Astrocyte of the cerebellum (primary cell): Measurements from ENCODE around the gene NEDD4.
"Not testable (repeated sequence)": the region's sequence is repeated elsewhere in the genome, so short reads cannot be mapped to it uniquely, and the experiment has no call there.

Experiments
- DNase-seq: peaks from one replicate; pipeline ENCODE4 v3.0.0-alpha.2; 2011; ENCODE audit warnings: low read depth
- H3K4me3 ChIP-seq: 2 replicates; pipeline ENCODE4 v1.5.1; 2011; ENCODE audit warnings: mild to moderate bottlenecking, low read depth, low read length, moderate library complexity
- CTCF ChIP-seq: IDR thresholded peaks from 2 replicates; pipeline ENCODE4 v1.5.1; 2012; ENCODE audit warnings: low read length, low read depth, moderate library complexity, mild to moderate bottlenecking; ENCODE audit errors: missing control alignments
- in situ Hi-C: cut with HindIII; loops from 2 replicates; pipeline ENCODE4 v1.10.0; 2017; ENCODE audit warnings: low sequenced_read_pairs

Gene NEDD4

GRCh38 chr15:55856506-55857164, 136.8 kb downstream of the NEDD4 start:
- in situ Hi-C loops, result no loop called here
- no peak for TF ChIP-seq CTCF
- no peak overlapping the region for H3K4me3 ChIP-seq
- no peak for DNase-seq

- H3K4me3 ChIP-seq, result no peak overlapping the region
- DNase-seq, result no peak
- TF ChIP-seq CTCF, result no peak
- in situ Hi-C loops, result no loop called here
Measured at GRCh38 chr15:55853134-55853533, 140.3 kb downstream of the NEDD4 start.

GRCh38 chr15:55846116-55846707, 147.2 kb downstream of the NEDD4 start:
- peak; percentile 67 for DNase-seq
- no peak overlapping the region for H3K4me3 ChIP-seq
- in situ Hi-C loops, result no loop called here
- peak; percentile 90 for TF ChIP-seq CTCF

GRCh38 chr15:55842897-55843296, 150.5 kb downstream of the NEDD4 start:
- DNase-seq, H3K4me3 ChIP-seq, in situ Hi-C loops: not testable (repeated sequence)

- H3K4me3 ChIP-seq, result no peak overlapping the region
- no peak for DNase-seq
- in situ Hi-C loops, result no loop called here
- no peak for TF ChIP-seq CTCF
Measured at GRCh38 chr15:55835866-55836265, 157.5 kb downstream of the NEDD4 start.

GRCh38 chr15:55834331-55834730, 159.1 kb downstream of the NEDD4 start:
- no peak overlapping the region for H3K4me3 ChIP-seq
- DNase-seq, result no peak
- no peak for TF ChIP-seq CTCF
- in situ Hi-C loops, result no loop called here

GRCh38 chr15:55829826-55830225, 163.6 kb downstream of the NEDD4 start:
- no peak for DNase-seq
- no peak for TF ChIP-seq CTCF
- in situ Hi-C loops, result no loop called here

More at GRCh38 chr15:55829826-55830225, 163.6 kb downstream of the NEDD4 start:
- H3K4me3 ChIP-seq, result no peak overlapping the region
